Activated CD4-positive, alpha-beta T cell treated with anti-CD3 and anti-CD28 coated beads for 36 hours (primary cell): Measurements from ENCODE around the gene INPP4B. TPM values are rescaled to one million over a fixed set of nuclear protein-coding genes. Genes with fewer than 3 reads are reported as not detected.

ENCODE experiments used
- ATAC-seq: fragments of 200-7000 bp; cut with Tn5 transposase; one replicate; pipeline ENCODE4 v1.10.0; 2021; ENCODE audit warnings: mild to moderate bottlenecking, moderate library complexity
- CTCF ChIA-PET: fragments of 350-600 bp; sonication (Branson Sonifier 250); formaldehyde crosslinking; loops from one replicate; lab custom pipeline; 2021; ENCODE audit warnings: antibody characterized with exemption; lab: Charles Lee
- POLR2A ChIA-PET: fragments of 350-600 bp; sonication (Branson Sonifier 250); formaldehyde crosslinking; loops from one replicate; lab custom pipeline; 2021; ENCODE audit warnings: antibody characterized with exemption, inconsistent platforms; lab: Charles Lee
- DNase-seq: peaks from one replicate; pipeline ENCODE4 v3.0.0-alpha.2; 2020
- H3K27ac Mint-ChIP-seq: one replicate; pipeline ENCODE4 v1.8.0; 2021; ENCODE audit warnings: mixed read lengths
- H3K27me3 Mint-ChIP-seq: one replicate; pipeline ENCODE4 v1.8.0; 2021; ENCODE audit warnings: mixed read lengths
- H3K36me3 Mint-ChIP-seq: one replicate; pipeline ENCODE4 v1.8.0; 2021; ENCODE audit warnings: low read depth, mixed read lengths
- H3K4me1 Mint-ChIP-seq: one replicate; pipeline ENCODE4 v1.8.0; 2021; ENCODE audit warnings: mixed read lengths
- H3K4me3 Mint-ChIP-seq: one replicate; pipeline ENCODE4 v1.8.0; 2021; ENCODE audit warnings: mild to moderate bottlenecking, moderate library complexity, mixed read lengths
- H3K9me3 Mint-ChIP-seq: one replicate; pipeline ENCODE4 v1.8.0; 2021; ENCODE audit warnings: low read depth, mixed read lengths
- intact Hi-C, 2 experiments: fragments of 100-400 bp; cut with DNase I in 1 of 2; cut with micrococcal nuclease in 1 of 2; formaldehyde crosslinking; loops; one replicate each; pipeline versions ENCODE4 v1.14.2 to v1.15.1; 2022 to 2024; cut with DNase I, micrococcal nuclease
- total RNA-seq, 2 experiments: library from RNA; stranded (reverse); gene quantifications; one replicate each; pipeline ENCODE4 v1.2.3, GENCODE V29; 2021

The INPP4B gene
- total RNA-seq, result 10 to 100 TPM; 66.6 to 70.7 TPM

DNA sequence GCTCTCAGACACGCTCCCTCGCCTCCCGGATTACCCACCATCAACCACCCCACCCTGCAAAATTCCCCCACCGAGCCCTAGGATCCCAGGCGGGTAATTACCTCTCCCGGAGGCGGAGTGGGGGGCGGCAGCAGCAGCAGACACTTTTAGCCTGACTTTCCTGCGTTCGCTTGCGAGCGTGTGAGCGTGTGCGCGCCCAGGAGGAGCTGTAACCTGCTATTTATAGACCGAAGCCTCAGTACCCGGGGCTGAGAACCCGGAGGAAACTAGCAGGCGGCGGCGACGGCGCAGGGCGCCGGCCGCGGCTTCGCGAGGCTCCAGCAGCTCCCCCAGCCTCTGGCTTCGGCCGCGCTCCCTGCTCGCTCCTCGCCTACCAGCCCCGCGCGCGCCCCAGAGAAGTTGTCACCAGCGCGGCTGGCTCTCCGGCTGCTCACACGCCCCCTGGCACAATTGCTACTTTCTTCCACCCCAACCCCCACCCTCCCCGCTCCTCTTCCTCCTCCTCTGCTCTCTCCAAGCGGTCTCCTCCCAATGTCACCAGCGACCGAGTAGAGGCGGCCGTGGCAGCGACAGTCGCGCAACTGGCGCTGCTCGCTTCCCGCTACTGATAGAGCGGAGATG is at the start of gene INPP4B:
Gene INPP4B (minus strand): TSS at position 194 of the 621 bp plus-strand sequence.
- peaks cover 6% of the 10 kb centered on the region for H3K27me3 Mint-ChIP-seq
- ChIA-PET CTCF (interaction anchor here (0.6 to 1.9 kb wide), 9 partner anchors 29 to 1868 kb away, joined by 3 to 6 read pairs (median 3); no protein-coding TSS in a partner anchor), POLR2A (interaction anchor here (1.0 kb wide), 1 partner anchor 439 kb away, joined by 3 read pairs; no protein-coding TSS in a partner anchor)
- H3K36me3 Mint-ChIP-seq, result no peaks in the 10 kb centered on the region
- H3K27ac Mint-ChIP-seq, result peak within 1 kb of the TSS; percentile 85
- ATAC-seq, result peak; percentile 60
- H3K4me3 Mint-ChIP-seq, result peak within 1 kb of the TSS; percentile 91
- intact Hi-C loops, result loop anchor here (1.0 to 10.0 kb wide), 13 partner anchors 29 to 1687 kb away; partner anchors contain the start of genes IL15 (in 1 of the 2) and USP38 (in 1 of the 2)
- no peaks in the 10 kb centered on the region for H3K9me3 Mint-ChIP-seq
- peak; percentile 79 for DNase-seq
- peaks cover 20% of the 10 kb centered on the region for H3K4me1 Mint-ChIP-seq

DNA sequence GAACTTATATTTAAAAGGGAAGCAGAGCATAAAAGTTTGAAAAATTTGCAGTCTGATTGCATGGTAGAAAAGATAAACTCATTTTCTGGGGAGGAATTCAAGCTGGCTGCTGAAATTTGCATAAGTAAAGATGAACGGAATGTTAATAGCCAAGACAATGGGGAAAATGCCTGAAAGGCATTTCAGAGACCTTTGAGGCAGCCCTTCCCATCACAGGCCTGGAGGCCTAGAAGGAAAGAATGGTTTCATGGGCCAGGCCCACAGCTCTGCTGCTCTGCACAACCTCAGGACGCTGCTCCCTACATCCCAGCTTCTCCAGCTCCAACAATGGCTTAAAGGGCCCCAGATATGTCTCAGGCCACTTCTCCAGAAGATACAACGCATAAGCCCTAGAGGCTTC is 46.9 kb upstream of the INPP4B start:
- Mint-ChIP-seq H3K36me3 (no peaks in the 10 kb centered on the region), H3K9me3 (peaks cover 13% of the 10 kb centered on the region), H3K4me1 (no peaks in the 10 kb centered on the region), H3K4me3 (no peak overlapping the region), H3K27me3 (peaks cover 5% of the 10 kb centered on the region), H3K27ac (no peak overlapping the region)
- ATAC-seq (no peak), DNase-seq (no peak)
- POLR2A ChIA-PET, result no interaction called here
- CTCF ChIA-PET, result interaction anchor here (0.6 kb wide), 1 partner anchor 15 kb away, joined by 4 read pairs; no protein-coding TSS in a partner anchor
- intact Hi-C loops, result no loop called here

DNA sequence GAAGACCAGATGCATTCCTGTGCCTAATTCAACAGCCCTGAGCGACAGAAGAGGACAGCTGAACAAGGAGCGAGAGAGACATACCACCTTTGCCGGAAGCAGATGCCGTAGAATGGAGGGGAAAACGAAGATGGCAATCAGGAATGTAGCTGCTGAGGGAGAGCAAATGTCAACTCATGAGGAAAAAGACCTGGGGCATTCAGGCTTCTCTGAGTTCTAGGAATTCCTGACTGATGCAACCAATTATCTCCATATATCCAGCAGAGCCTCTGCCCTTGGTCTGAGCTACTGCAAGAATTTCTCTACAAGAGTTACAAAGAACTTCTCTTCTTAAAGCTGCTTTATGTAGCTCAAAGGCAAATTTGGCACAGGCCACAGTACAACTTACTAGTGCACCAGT is 40.5 kb upstream of the INPP4B start:
- H3K4me3 Mint-ChIP-seq, result no peak overlapping the region
- H3K27me3 Mint-ChIP-seq, result no peaks in the 10 kb centered on the region
- intact Hi-C loops, result no loop called here
- DNase-seq (no peak), ATAC-seq (no peak)
- no peaks in the 10 kb centered on the region for H3K36me3 Mint-ChIP-seq
- ChIA-PET POLR2A (no interaction called here), CTCF (no interaction called here)
- no peak overlapping the region for H3K27ac Mint-ChIP-seq
- no peaks in the 10 kb centered on the region for H3K9me3 Mint-ChIP-seq
- no peaks in the 10 kb centered on the region for H3K4me1 Mint-ChIP-seq

DNA sequence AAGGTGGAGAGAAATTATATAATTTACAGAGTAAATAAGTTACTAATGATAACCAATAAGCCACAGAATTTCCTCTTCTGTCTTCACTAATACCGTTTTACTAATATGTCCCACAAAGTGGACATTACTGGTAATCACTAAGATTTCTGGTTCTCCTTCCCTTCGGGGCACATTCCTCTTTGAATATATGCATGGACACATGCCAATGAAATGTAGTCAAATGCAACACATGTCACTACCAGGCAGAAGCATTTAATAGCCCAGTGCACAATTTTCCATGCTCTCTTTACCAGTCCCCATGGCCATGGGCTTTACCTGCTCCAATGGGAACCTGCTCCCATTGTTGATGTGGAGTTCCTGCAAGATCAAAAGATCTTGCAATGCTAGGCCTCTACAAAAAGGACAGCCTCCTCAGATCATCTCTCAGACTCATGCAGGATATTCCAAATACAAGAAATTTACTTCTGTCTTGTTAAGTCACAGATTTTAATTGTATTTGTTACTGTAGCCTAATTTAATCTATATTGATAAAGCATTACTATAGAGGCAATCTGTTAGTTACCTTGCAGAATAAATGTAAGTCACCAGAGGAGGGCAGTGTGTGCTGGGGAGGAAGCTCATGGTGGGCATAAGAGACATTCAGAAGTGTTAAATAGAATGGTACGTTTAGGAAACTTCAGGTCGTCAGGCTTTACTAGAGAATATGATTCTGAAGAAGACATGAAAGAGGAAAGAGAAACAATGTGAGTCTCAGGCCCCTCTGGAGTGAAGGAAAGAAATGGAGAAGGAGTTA is 37.1 kb upstream of the INPP4B start:
- POLR2A ChIA-PET, result no interaction called here
- H3K36me3 Mint-ChIP-seq, result no peaks in the 10 kb centered on the region
- ATAC-seq, result no peak
- H3K4me1 Mint-ChIP-seq, result no peaks in the 10 kb centered on the region
- no peak overlapping the region for H3K27ac Mint-ChIP-seq
- no peaks in the 10 kb centered on the region for H3K27me3 Mint-ChIP-seq
- H3K9me3 Mint-ChIP-seq, result no peaks in the 10 kb centered on the region
- CTCF ChIA-PET, result no interaction called here
- intact Hi-C loops, result no loop called here
- H3K4me3 Mint-ChIP-seq, result no peak overlapping the region
- DNase-seq, result peak; percentile 13

DNA sequence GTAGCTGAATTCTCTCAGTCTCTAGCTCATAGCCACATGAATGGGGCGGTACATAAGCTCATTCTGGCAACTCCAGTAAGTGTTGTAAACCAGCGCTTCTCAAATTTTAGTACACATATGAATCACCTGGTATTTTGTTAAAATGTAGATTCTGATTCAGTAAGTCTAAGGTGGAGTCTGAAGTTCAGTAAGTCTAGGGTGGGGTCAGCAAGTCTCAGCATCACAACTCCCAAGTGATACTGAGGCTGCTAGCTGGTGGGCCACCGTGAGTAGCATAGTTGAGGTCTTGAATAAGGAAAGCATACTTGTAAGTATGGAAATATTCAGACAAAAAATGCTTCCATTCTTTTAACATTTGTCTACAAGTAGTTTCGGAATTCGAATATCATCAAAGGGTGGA is 36.1 kb upstream of the INPP4B start:
- Mint-ChIP-seq H3K4me3 (no peak overlapping the region), H3K9me3 (no peaks in the 10 kb centered on the region), H3K4me1 (no peaks in the 10 kb centered on the region), H3K27me3 (no peaks in the 10 kb centered on the region), H3K27ac (no peak overlapping the region), H3K36me3 (no peaks in the 10 kb centered on the region)
- ATAC-seq (no peak), DNase-seq (no peak)
- intact Hi-C loops, result no loop called here
- POLR2A ChIA-PET, result no interaction called here
- CTCF ChIA-PET, result no interaction called here

DNA sequence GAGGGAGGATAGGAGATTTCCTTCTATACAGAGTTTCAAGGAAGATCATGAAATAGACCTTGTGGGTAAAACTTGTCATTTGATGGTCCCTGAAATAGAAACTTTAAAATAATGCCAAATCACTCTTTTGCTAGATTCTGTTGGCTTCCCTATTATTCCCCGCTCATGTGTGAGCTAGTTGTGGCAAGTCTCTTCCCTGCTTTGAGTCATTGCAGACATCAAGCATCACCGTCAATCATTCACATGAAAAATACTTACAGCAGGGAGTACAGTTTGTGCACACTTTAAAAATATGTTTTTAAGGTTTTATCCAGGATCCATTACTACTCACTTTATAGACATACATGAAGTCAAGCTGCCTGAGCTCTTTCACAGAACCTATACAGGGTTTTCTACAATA is 35.2 kb upstream of the INPP4B start:
- DNase-seq (no peak), ATAC-seq (no peak)
- H3K27ac Mint-ChIP-seq, result no peak overlapping the region
- no peaks in the 10 kb centered on the region for H3K9me3 Mint-ChIP-seq
- H3K4me3 Mint-ChIP-seq, result no peak overlapping the region
- intact Hi-C loops, result no loop called here
- ChIA-PET CTCF (no interaction called here), POLR2A (no interaction called here)
- no peaks in the 10 kb centered on the region for H3K4me1 Mint-ChIP-seq
- no peaks in the 10 kb centered on the region for H3K36me3 Mint-ChIP-seq
- H3K27me3 Mint-ChIP-seq, result no peaks in the 10 kb centered on the region

DNA sequence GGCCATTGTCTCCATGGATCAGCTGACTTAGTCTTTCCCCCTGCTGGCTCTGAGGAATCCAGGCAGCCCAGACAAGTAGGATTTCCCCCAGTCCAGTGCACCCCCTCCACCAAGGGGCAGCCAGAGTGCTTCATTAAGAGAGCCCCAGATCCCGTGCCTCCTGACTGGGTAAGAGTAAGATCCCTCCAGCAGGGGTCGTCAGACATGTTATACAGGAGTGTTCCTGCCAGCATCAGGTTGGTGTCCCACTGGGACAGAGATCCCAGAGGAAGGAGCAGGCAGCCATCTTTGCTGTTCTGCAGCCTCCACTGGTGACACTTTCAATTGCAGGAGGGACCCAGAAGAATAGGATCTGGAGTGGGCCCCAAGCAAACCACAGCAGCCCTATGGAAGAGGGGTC is 29.0 kb upstream of the INPP4B start:
- DNase-seq (no peak), ATAC-seq (no peak)
- CTCF ChIA-PET, result no interaction called here
- Mint-ChIP-seq H3K27me3 (peaks cover 2% of the 10 kb centered on the region), H3K9me3 (peaks cover 5% of the 10 kb centered on the region), H3K4me1 (no peaks in the 10 kb centered on the region), H3K4me3 (no peak overlapping the region), H3K27ac (no peak overlapping the region), H3K36me3 (no peaks in the 10 kb centered on the region)
- intact Hi-C loops, result no loop called here
- POLR2A ChIA-PET, result no interaction called here

DNA sequence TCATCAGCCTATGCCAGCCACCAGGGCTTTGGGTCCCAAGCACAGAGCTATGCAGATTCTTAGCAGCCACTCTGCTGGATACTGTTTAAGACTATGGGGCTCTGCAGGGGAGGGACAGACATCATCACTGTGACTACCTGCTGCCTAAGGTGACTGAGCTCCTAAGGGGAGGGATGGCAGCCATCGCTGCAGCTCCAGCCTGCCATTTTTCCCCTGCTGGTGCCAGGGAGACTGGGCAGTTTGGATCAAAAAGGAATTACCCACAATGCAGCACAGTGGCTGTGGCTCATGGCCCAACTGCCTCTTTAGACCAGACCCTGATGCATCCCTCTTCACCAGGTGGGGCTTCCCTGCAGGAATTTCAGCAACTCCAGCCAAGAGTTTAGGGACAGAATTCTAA is 28.6 kb upstream of the INPP4B start:
- no peaks in the 10 kb centered on the region for H3K4me1 Mint-ChIP-seq
- POLR2A ChIA-PET, result no interaction called here
- intact Hi-C loops, result no loop called here

DNA sequence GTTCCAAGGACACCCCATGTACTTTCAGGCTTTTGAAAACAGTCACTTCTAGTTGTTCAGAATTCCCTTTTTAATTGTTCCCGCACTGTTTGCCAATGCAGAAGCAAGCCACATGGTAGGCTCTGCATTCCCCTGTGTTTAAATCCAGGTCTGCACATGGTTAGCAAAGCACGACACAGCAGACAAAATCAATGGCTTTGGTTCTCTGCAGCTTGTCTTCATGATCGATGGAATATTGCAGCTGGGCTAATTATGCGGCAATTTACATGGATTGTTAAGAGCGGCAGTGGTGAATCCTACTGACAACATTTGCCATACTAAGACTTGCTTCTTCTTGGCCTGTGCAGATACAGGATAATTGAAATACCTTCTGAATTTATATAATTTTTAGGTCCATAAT is 20.6 kb upstream of the INPP4B start:
- CTCF ChIA-PET, result no interaction called here
- no peaks in the 10 kb centered on the region for H3K36me3 Mint-ChIP-seq

More for the DNA sequence above, 28.6 kb upstream of the INPP4B start:
- DNase-seq (no peak), ATAC-seq (no peak)
- H3K4me3 Mint-ChIP-seq, result no peak overlapping the region
- H3K27ac Mint-ChIP-seq, result no peak overlapping the region
- peaks cover 5% of the 10 kb centered on the region for H3K9me3 Mint-ChIP-seq
- H3K36me3 Mint-ChIP-seq, result no peaks in the 10 kb centered on the region
- H3K27me3 Mint-ChIP-seq, result peaks cover 2% of the 10 kb centered on the region
- CTCF ChIA-PET, result no interaction called here

DNA sequence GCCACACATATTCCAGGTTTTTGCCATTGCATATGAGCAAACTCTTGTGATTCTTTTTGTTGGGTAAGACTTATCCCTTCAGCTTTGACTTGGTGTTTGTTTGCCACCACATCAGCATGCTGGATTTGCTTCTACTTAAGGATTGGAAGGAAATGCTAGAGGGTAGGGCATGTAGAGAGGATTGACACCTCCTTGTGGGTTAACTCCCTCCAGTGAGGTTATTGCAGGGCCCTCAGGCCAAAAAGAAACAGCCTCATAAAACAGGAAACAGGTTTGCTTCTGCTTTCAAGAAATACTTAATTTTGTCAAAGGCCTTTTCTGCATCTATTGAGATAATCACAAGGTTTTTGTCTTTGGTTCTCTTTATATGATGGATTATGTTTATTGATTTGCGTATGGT is 15.2 kb upstream of the INPP4B start:
- intact Hi-C loops, result loop anchor here in 1 of 2 experiments (10.0 kb wide), 1 partner anchor 613 kb away; no protein-coding TSS in a partner anchor
- no peak overlapping the region for H3K4me3 Mint-ChIP-seq
- ChIA-PET CTCF (interaction anchor here (1.6 kb wide), 1 partner anchor 9 kb away, joined by 8 read pairs; no protein-coding TSS in a partner anchor), POLR2A (no interaction called here)
- no peaks in the 10 kb centered on the region for H3K36me3 Mint-ChIP-seq
- no peak overlapping the region for H3K27ac Mint-ChIP-seq
- peaks cover 2% of the 10 kb centered on the region for H3K27me3 Mint-ChIP-seq
- DNase-seq (no peak), ATAC-seq (no peak)
- no peaks in the 10 kb centered on the region for H3K4me1 Mint-ChIP-seq
- H3K9me3 Mint-ChIP-seq, result no peaks in the 10 kb centered on the region

More for the DNA sequence above, 20.6 kb upstream of the INPP4B start:
- H3K27me3 Mint-ChIP-seq, result peaks cover 7% of the 10 kb centered on the region
- no peak for ATAC-seq
- peaks cover 4% of the 10 kb centered on the region for H3K9me3 Mint-ChIP-seq
- H3K4me3 Mint-ChIP-seq, result no peak overlapping the region
- intact Hi-C loops, result loop anchor here in 1 of 2 experiments (10.0 kb wide), 1 partner anchor 608 kb away; no protein-coding TSS in a partner anchor
- no peak overlapping the region for H3K27ac Mint-ChIP-seq
- H3K4me1 Mint-ChIP-seq, result no peaks in the 10 kb centered on the region
- no peak for DNase-seq
- POLR2A ChIA-PET, result interaction anchor here (0.6 kb wide), 1 partner anchor 100 kb away, joined by 4 read pairs; no protein-coding TSS in a partner anchor

DNA sequence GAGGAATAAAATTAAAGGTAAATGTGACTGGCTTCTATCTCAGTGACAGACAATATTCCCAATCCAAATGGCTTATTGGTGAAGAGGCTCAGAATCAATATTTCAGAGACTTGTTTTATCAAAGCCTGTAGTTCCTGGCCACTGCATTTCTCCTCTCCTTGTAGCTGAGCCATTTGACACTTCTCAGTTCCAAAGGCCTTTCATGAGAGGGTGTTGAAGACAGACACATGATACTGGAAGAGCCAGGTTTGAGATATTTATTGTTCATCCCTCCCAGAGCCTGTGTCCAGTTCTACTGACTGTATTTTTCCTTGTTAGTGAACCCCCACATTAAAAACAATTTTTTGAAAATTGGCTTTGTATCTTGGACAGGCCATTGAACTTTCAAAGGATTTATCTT is 12.9 kb upstream of the INPP4B start:
- Mint-ChIP-seq H3K4me1 (no peaks in the 10 kb centered on the region), H3K36me3 (no peaks in the 10 kb centered on the region), H3K4me3 (no peak overlapping the region), H3K9me3 (no peaks in the 10 kb centered on the region), H3K27ac (no peak overlapping the region), H3K27me3 (peaks cover 2% of the 10 kb centered on the region)
- ChIA-PET CTCF (no interaction called here), POLR2A (no interaction called here)
- no peak for ATAC-seq
- intact Hi-C loops, result no loop called here
- DNase-seq, result no peak
